H1 (cell line): ENCODE data around the gene CALCR.

ENCODE experiments used
- BRCA1 ChIP-seq: IDR thresholded peaks from 2 replicates; pipeline ENCODE4 v1.6.1; 2012; ENCODE audit warnings: low read depth, low read length, improper control_type of control experiment
- CTCF ChIP-seq, 3 experiments: IDR thresholded peaks; 1 replicate in 2 of 3; 2 replicates in 1 of 3; pipeline versions ENCODE4 v1.5.1 to v1.6.1; 2011; ENCODE audit warnings: low read length in 3 of 3, mild to moderate bottlenecking in 3 of 3, inconsistent platforms in 2 of 3, low read depth in 1 of 3, moderate library complexity in 1 of 3; ENCODE audit not compliant: insufficient read depth in 1 of 3; ENCODE audit errors: control extremely low read depth in 1 of 3
- EP300 ChIP-seq, 2 experiments: IDR thresholded peaks; 1 replicate in 1 of 2; 2 replicates in 1 of 2; pipeline ENCODE4 v1.6.1; 2011 to 2012; ENCODE audit warnings: low read depth in 2 of 2, low read length in 2 of 2, mild to moderate bottlenecking in 2 of 2, borderline replicate concordance in 1 of 2, inconsistent platforms in 1 of 2, moderate library complexity in 1 of 2
- MAFK ChIP-seq: IDR thresholded peaks from 2 replicates; pipeline ENCODE4 v1.6.1; 2012; ENCODE audit warnings: low read depth, mild to moderate bottlenecking, improper control_type of control experiment, low read length
- MAX ChIP-seq: IDR thresholded peaks from 2 replicates; pipeline ENCODE4 v1.6.1; 2012; ENCODE audit warnings: inconsistent platforms
- POLR2A ChIP-seq, 2 experiments: IDR thresholded peaks; 1 replicate in 1 of 2; 2 replicates in 1 of 2; pipeline ENCODE4 v1.6.1; 2011; ENCODE audit warnings: low read depth in 2 of 2, low read length in 2 of 2, mild to moderate bottlenecking in 2 of 2; ENCODE audit errors: control extremely low read depth in 1 of 2
- SIX5 ChIP-seq: IDR thresholded peaks from 2 replicates; pipeline ENCODE4 v1.6.1; 2011; ENCODE audit warnings: mild to moderate bottlenecking, low read depth, low read length
- YY1 ChIP-seq: IDR thresholded peaks from 2 replicates; pipeline ENCODE4 v1.6.1; 2011; ENCODE audit warnings: low read depth, mild to moderate bottlenecking, low read length

GRCh38 chr7:93515144-93515543, 59.4 kb downstream of the CALCR start:
- TF ChIP-seq CTCF (IDR thresholded peaks at IDR 0.05; ENCODE audit: control extremely low read depth in 1 of 3, insufficient read depth in 1 of 3, low read depth in 1 of 3, low read length in 3 of 3), result no peak
- no peak for TF ChIP-seq BRCA1
- no peak for TF ChIP-seq POLR2A (IDR thresholded peaks at IDR 0.05; ENCODE audit: control extremely low read depth in 1 of 2, low read depth in 2 of 2, low read length in 2 of 2)
- TF ChIP-seq MAX, result no peak
- TF ChIP-seq YY1, result no peak
- no peak for TF ChIP-seq SIX5
- no peak for TF ChIP-seq MAFK
- TF ChIP-seq EP300 (IDR thresholded peaks at IDR 0.05; ENCODE audit: borderline replicate concordance in 1 of 2, low read depth in 2 of 2, low read length in 2 of 2), result no peak
